ENCODE measurements around the gene TMEM14C. TPM values are rescaled to one million over a fixed set of nuclear protein-coding genes. Genes with fewer than 3 reads are reported as not detected.

TMEM14C gene
- total and polyA plus RNA-seq, 8 donors = 1.4 to 139 (median 96.1) TPM

GRCh38 chr6:10771371-10771894 lies 48.6 kb downstream of the TMEM14C start:
- WGBS, 5 donors = 49 to 60% (median 58%) methylated on average over 12 of the region's 12 CpGs
- Histone ChIP-seq H3K36me3 (peaks cover 5 to 63% (median 61%) of the 10 kb centered on the region in 4 donors), H3K27ac (no peak overlapping the region), H3K4me1 (no peaks in the 10 kb centered on the region), H3K27me3 (no peaks in the 10 kb centered on the region), H3K9me3 (no peaks in the 10 kb centered on the region), H3K4me3 (no peak overlapping the region)
- no peak for DNase-seq
- TF ChIP-seq POLR2A (IDR thresholded peaks at IDR 0.05) (no peak), EP300 (IDR thresholded peaks at IDR 0.05) (no peak), POLR2AphosphoS5 (IDR thresholded peaks at IDR 0.05) (no peak), CTCF (IDR thresholded peaks at IDR 0.05) (no peak)
- intact Hi-C loops (cut with DNase I; ENCODE audit: low total_unique reads) = no loop called here

GRCh38 chr6:10778230-10778629 lies 55.4 kb downstream of the TMEM14C start:
- H3K4me3 ChIP-seq = no peak overlapping the region
- 94 to 99% (median 97%) methylated on average over 3 of the region's 3 CpGs for WGBS, 5 donors
- peaks cover 5 to 70% (median 50%) of the 10 kb centered on the region in 4 donors for H3K36me3 ChIP-seq
- no peaks in the 10 kb centered on the region for H3K27me3 ChIP-seq
- H3K4me1 ChIP-seq = no peaks in the 10 kb centered on the region
- intact Hi-C loops (cut with DNase I; ENCODE audit: low total_unique reads) = no loop called here
- no peak for DNase-seq
- no peak overlapping the region for H3K27ac ChIP-seq
- no peaks in the 10 kb centered on the region for H3K9me3 ChIP-seq
- TF ChIP-seq POLR2AphosphoS5 (IDR thresholded peaks at IDR 0.05) = no peak
- no peak for TF ChIP-seq EP300 (IDR thresholded peaks at IDR 0.05)
- TF ChIP-seq POLR2A (IDR thresholded peaks at IDR 0.05) = no peak
- TF ChIP-seq CTCF (IDR thresholded peaks at IDR 0.05) = no peak

DNA sequence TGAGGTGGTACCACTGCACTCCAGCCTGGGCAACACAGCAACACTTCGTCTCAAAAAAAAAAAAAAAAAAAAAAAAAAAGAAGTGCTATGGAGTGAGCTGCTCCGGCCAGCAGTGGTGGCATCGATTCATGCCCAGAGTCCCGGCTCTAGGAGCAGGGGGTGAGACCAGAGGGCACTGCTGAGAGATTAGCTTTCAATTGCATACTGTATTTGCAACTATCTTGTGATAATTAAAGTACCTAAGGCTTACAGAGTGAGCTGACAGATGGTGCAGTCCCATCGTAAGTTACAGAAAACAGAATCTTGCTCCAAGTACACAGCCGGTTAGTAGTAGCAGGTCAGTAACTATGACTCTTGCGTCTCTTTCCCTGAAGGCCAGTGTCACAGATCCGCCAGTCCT lies 56.2 kb downstream of the TMEM14C start:
- intact Hi-C loops (cut with DNase I; ENCODE audit: low total_unique reads) = no loop called here
- H3K36me3 ChIP-seq = peaks cover 5 to 75% (median 52%) of the 10 kb centered on the region in 4 donors
- H3K27me3 ChIP-seq = no peaks in the 10 kb centered on the region
- DNase-seq = no peak
- 90 to 97% (median 96%) methylated on average over 8 of the region's 8 CpGs for WGBS, 5 donors
- no peaks in the 10 kb centered on the region for H3K4me1 ChIP-seq
- no peak overlapping the region for H3K27ac ChIP-seq
- H3K4me3 ChIP-seq = no peak overlapping the region
- no peaks in the 10 kb centered on the region for H3K9me3 ChIP-seq
- TF ChIP-seq CTCF (IDR thresholded peaks at IDR 0.05) = no peak
- no peak for TF ChIP-seq POLR2AphosphoS5 (IDR thresholded peaks at IDR 0.05)
- TF ChIP-seq POLR2A (IDR thresholded peaks at IDR 0.05) = no peak
- no peak for TF ChIP-seq EP300 (IDR thresholded peaks at IDR 0.05)

Small RNA genes within 50 kb of the gene (small RNA-seq; reads per million reads assigned to genes)
- gene RF00019 (0 reads per million in 4 donors), gene RNA5SP203 (0 to 0.15 (median 0) reads per million in 4 donors)

Other genes with a start within 250 kb of the TMEM14C start
- 100 to 1,000 TPM in 1 of 5 donors, 10 to 100 TPM in 4; 22.0 to 132 (median 50.0) TPM for gene GCNT2, start 201.7 kb upstream of the TMEM14C start, total RNA-seq
- 10 to 100 TPM in 1 of 3 donors, 1 to 10 TPM in 2; 4.5 to 11.6 (median 7.3) TPM for gene GCNT2, start 201.7 kb upstream of the TMEM14C start, polyA plus RNA-seq
- gene C6orf52, start 28.5 kb upstream of the TMEM14C start, total RNA-seq = 1 to 10 TPM in 1 of 5 donors, not detected in 4; 3.2 TPM
- 1 to 10 TPM in 2 of 3 donors, not detected in 1; 1.8 to 2.8 TPM for gene C6orf52, start 28.5 kb upstream of the TMEM14C start, polyA plus RNA-seq
- 10 to 100 TPM in 1 of 5 donors, 1 to 10 TPM in 3, not detected in 1; 1.3 to 12.3 (median 5.7) TPM for gene PAK1IP1, start 28.1 kb upstream of the TMEM14C start, total RNA-seq
- gene PAK1IP1, start 28.1 kb upstream of the TMEM14C start, polyA plus RNA-seq = 10 to 100 TPM; 11.2 to 13.9 (median 11.6) TPM
- gene TMEM14B, start 24.7 kb downstream of the TMEM14C start, total RNA-seq = 10 to 100 TPM; 35.3 to 94.0 (median 74.1) TPM
- 100 to 1,000 TPM in 2 of 3 donors, 10 to 100 TPM in 1; 60.6 to 108 (median 100) TPM for gene TMEM14B, start 24.7 kb downstream of the TMEM14C start, polyA plus RNA-seq
- gene MAK, start 115.5 kb downstream of the TMEM14C start, total RNA-seq = 1 to 10 TPM in 1 of 5 donors, not detected in 4; 1.0 TPM
- under 1 TPM in 2 of 3 donors, not detected in 1; 0.05 to 0.06 TPM for gene MAK, start 115.5 kb downstream of the TMEM14C start, polyA plus RNA-seq
- not detected for gene GCM2, start 159.0 kb downstream of the TMEM14C start, total RNA-seq
- gene GCM2, start 159.0 kb downstream of the TMEM14C start, polyA plus RNA-seq = not detected
- gene SYCP2L, start 164.0 kb downstream of the TMEM14C start, total RNA-seq = 1 to 10 TPM in 1 of 5 donors, under 1 TPM in 1, not detected in 3; 0.58 to 2.6 TPM
- gene SYCP2L, start 164.0 kb downstream of the TMEM14C start, polyA plus RNA-seq = under 1 TPM in 1 of 3 donors, not detected in 2; 0.15 TPM

Measured in stomach (tissue), 9 donors.